HEK293 (cell line): Measurements from ENCODE around the gene TNFAIP2.
"Not testable (repeated sequence)": the region's sequence is repeated elsewhere in the genome, so short reads cannot be mapped to it uniquely, and the experiment has no call there.

Experiments used
- BCL11A ChIP-seq: fragments of 450-650 bp; formaldehyde crosslinking; IDR thresholded peaks from 2 replicates; pipeline ENCODE4 v1.5.1; 2016; ENCODE audit warnings: low read depth, missing biosample characterization, missing genetic modification characterization
- KLF16 ChIP-seq: fragments of 450-650 bp; formaldehyde crosslinking; IDR thresholded peaks from 2 replicates; pipeline ENCODE4 v1.5.1; 2017; ENCODE audit warnings: missing biosample characterization, missing genetic modification characterization
- ZBTB48 ChIP-seq: fragments of 450-650 bp; formaldehyde crosslinking; IDR thresholded peaks from 2 replicates; pipeline ENCODE4 v1.5.1; 2016; ENCODE audit warnings: missing biosample characterization, missing genetic modification characterization
- ZEB2 ChIP-seq: fragments of 450-650 bp; formaldehyde crosslinking; IDR thresholded peaks from 2 replicates; pipeline ENCODE4 v1.5.1; 2016; ENCODE audit warnings: missing biosample characterization, missing genetic modification characterization
- ZNF133 ChIP-seq: fragments of 450-650 bp; formaldehyde crosslinking; IDR thresholded peaks from 2 replicates; pipeline ENCODE4 v1.5.1; 2016; ENCODE audit warnings: missing biosample characterization, missing genetic modification characterization
- ZNF175 ChIP-seq: fragments of 450-650 bp; formaldehyde crosslinking; IDR thresholded peaks from 2 replicates; pipeline ENCODE4 v1.5.1; 2016; ENCODE audit warnings: missing biosample characterization, missing genetic modification characterization
- ZNF214 ChIP-seq: fragments of 450-650 bp; formaldehyde crosslinking; IDR thresholded peaks from 2 replicates; pipeline ENCODE4 v1.5.1; 2017; ENCODE audit warnings: missing biosample characterization, mild to moderate bottlenecking, missing genetic modification characterization, borderline replicate concordance
- ZNF274 ChIP-seq, 2 experiments: fragments of 200-500 bp in 1 of 2; fragments of 450-650 bp in 1 of 2; sonication (Bioruptor generic) in 1 of 2; formaldehyde crosslinking in 1 of 2; IDR thresholded peaks; 2 replicates each; pipeline versions ENCODE4 v1.5.1 to v1.6.1; 2014 to 2016; ENCODE audit warnings: borderline replicate concordance in 1 of 2, inconsistent platforms in 1 of 2, low read length in 1 of 2, missing biosample characterization in 1 of 2, missing genetic modification characterization in 1 of 2
- ZNF394 ChIP-seq: fragments of 450-650 bp; formaldehyde crosslinking; IDR thresholded peaks from 2 replicates; pipeline ENCODE4 v1.5.1; 2016; ENCODE audit warnings: missing biosample characterization, missing genetic modification characterization, mild to moderate bottlenecking, moderate library complexity, borderline replicate concordance
- ZNF707 ChIP-seq: fragments of 450-650 bp; formaldehyde crosslinking; IDR thresholded peaks from 2 replicates; pipeline ENCODE4 v1.5.1; 2016; ENCODE audit warnings: missing biosample characterization, missing genetic modification characterization
- TF ChIP-seq, protein P1 (sequence below): fragments of 450-650 bp; formaldehyde crosslinking; IDR thresholded peaks from 2 replicates; pipeline ENCODE4 v1.5.1; 2016; ENCODE audit warnings: missing biosample characterization, missing genetic modification characterization
- TF ChIP-seq, protein P2 (sequence below): fragments of 450-650 bp; formaldehyde crosslinking; IDR thresholded peaks from 2 replicates; pipeline ENCODE4 v1.5.1; 2016; ENCODE audit warnings: missing biosample characterization, missing genetic modification characterization

DNA sequence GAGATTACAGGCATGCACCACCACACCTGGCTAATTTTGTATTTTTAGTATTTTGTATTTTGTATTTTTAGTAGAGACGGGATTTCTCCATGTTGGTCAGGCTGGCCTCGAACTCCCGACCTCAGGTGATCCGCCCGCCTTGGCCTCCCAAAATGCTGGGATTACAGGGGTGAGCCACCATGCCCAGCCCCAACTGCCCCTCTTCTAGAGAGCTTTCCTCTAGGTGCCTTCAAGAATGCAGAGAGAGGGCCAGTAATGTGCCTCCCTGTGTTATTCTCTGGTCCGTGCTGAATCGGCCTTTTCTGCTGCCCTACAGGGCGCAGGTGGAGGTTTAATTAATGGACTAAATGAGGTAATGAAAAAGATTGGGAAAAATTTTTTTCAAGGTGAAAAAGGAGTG is 3.7 kb upstream of the TNFAIP2 start:
- TF ChIP-seq, protein P1, sequence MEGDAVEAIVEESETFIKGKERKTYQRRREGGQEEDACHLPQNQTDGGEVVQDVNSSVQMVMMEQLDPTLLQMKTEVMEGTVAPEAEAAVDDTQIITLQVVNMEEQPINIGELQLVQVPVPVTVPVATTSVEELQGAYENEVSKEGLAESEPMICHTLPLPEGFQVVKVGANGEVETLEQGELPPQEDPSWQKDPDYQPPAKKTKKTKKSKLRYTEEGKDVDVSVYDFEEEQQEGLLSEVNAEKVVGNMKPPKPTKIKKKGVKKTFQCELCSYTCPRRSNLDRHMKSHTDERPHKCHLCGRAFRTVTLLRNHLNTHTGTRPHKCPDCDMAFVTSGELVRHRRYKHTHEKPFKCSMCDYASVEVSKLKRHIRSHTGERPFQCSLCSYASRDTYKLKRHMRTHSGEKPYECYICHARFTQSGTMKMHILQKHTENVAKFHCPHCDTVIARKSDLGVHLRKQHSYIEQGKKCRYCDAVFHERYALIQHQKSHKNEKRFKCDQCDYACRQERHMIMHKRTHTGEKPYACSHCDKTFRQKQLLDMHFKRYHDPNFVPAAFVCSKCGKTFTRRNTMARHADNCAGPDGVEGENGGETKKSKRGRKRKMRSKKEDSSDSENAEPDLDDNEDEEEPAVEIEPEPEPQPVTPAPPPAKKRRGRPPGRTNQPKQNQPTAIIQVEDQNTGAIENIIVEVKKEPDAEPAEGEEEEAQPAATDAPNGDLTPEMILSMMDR (tag by site-specific recombination) = not testable (repeated sequence)
- not testable (repeated sequence) for TF ChIP-seq ZEB2 (tag by site-specific recombination); ZNF394; KLF16 (tag by site-specific recombination); ZNF274 (IDR thresholded peaks at IDR 0.05; ENCODE audit: low read length); ZNF274 (tag by site-specific recombination; IDR thresholded peaks at IDR 0.05; ENCODE audit: borderline replicate concordance); ZNF707 (tag by site-specific recombination); BCL11A; ZNF175 (tag by site-specific recombination); ZNF133; ZBTB48 (tag by site-specific recombination); ZNF214
- TF ChIP-seq, protein P2, sequence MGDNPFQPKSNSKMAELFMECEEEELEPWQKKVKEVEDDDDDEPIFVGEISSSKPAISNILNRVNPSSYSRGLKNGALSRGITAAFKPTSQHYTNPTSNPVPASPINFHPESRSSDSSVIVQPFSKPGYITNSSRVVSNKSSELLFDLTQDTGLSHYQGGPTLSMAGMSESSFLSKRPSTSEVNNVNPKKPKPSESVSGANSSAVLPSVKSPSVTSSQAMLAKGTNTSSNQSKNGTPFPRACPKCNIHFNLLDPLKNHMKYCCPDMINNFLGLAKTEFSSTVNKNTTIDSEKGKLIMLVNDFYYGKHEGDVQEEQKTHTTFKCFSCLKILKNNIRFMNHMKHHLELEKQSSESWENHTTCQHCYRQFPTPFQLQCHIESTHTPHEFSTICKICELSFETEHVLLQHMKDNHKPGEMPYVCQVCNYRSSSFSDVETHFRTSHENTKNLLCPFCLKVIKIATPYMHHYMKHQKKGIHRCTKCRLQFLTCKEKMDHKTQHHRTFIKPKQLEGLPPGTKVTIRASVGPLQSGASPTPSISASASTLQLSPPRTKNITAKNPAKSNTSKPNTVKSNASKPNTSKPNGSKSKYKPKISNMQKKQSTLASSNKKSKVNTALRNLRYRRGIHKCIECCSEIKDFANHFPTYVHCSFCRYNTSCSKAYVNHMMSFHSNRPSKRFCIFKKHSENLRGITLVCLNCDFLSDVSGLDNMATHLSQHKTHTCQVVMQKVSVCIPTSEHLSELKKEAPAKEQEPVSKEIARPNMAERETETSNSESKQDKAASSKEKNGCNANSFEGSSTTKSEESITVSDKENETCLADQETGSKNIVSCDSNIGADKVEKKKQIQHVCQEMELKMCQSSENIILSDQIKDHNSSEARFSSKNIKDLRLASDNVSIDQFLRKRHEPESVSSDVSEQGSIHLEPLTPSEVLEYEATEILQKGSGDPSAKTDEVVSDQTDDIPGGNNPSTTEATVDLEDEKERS (tag by site-specific recombination) = not testable (repeated sequence)
